ENCODE data around the gene MIEF1.
"Not testable (repeated sequence)": the region's sequence is repeated elsewhere in the genome, so short reads cannot be mapped to it uniquely, and the experiment has no call there.

Gene MIEF1

DNA sequence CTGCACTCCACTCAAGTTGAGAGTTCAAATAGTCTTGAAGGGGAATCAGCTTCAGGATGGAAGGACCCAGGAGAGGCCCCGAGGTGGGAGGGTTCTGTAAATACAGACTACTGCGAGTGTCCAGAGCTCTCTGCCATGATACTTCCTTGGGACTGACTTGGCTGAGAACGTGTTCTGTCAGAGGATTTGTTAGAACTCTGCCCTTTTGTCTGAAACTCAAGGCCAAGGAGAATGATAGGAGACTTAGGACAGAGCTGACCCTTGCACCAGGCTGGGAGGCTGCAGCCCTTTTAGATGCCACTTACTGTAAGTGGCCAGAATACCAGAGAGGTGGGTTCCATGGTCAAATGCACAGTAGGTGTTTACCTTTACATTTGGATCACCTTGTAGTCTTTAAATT lies 15.4 kb downstream of the MIEF1 start:
- no peak for DNase-seq

GRCh38 chr22:39518144-39518786 lies 16.2 kb downstream of the MIEF1 start:
- no peak for DNase-seq

DNA sequence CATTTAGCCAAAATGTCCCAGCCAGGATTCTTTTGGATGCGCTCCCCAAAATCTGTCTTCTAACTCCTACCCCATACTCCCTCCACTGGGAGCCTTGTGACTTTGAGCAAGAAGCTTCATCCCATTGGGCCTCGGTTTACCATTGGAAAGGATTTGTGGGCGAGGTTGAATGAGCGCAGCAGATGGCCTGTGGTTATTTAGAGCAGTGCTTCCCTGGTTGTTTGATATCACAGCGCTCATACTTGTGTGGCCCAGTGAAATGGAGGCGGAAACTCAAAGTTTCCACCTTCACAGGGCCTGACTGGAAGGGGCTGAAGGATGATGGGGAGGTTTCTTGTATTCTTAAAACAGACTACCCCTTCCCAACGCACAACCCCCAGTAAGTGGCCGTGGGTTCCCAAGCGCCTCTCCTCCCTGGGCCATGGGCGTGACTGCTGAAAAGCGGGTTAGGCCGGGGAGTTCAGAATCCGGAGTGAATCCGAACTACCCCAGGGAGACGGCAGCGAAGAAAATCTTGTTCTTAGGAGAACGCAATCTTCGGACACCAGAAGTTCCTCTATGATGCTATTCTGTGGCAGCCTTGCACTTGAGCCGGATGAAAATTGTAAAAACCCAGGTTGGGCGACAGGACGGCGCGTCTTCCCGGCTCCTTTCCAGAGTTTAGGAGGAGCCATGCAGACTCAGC lies 17.0 kb downstream of the MIEF1 start:
- no peak for DNase-seq

DNA sequence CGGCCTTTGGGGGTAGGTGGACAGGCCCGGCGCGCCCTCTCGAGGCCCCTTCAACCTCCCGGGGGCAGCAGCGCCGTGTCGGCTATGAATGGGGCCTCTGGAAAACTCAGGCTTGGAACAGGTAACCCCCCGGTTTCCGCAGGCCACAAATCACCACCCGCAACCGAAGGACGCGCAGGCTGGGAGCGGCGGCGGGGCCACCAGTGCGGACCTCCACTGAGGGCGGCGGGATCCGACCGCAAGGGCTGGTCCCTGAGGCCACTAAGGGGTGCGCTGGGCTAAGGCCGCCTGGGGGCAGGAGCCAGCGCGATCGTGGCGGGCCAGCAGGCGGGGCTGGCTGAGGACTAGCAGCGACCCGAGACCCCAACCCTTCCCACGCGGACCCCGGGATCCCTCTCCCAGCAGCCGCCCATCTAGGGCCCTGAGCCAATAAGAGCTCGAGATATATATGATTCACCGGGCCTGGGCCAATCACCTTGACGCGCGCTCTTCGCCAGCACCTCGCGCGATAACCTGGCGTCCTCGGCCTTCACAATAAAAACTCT lies 17.7 kb downstream of the MIEF1 start:
- DNase-seq: peak; percentile 94

- DNase-seq: no peak
These were observed 18.4 kb downstream of the MIEF1 start, which contains the start of gene ATF4 for GRCh38 chr22:39520226-39521105. Gene ATF4 (plus strand): TSS chr22:39520562. CDS start chr22:39521446, 884 bp downstream.

DNA sequence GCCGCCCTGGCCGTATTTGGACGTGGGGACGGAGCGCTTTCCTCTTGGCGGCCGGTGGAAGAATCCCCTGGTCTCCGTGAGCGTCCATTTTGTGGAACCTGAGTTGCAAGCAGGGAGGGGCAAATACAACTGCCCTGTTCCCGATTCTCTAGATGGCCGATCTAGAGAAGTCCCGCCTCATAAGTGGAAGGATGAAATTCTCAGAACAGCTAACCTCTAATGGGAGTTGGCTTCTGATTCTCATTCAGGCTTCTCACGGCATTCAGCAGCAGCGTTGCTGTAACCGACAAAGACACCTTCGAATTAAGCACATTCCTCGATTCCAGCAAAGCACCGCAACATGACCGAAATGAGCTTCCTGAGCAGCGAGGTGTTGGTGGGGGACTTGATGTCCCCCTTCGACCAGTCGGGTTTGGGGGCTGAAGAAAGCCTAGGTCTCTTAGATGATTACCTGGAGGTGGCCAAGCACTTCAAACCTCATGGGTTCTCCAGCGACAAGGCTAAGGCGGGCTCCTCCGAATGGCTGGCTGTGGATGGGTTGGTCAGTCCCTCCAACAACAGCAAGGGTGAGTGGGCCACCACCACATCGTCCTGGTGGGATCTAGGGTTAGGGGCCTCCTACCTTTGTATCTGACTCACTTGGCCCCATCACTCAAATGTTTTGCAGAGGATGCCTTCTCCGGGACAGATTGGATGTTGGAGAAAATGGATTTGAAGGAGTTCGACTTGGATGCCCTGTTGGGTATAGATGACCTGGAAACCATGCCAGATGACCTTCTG lies 19.2 kb downstream of the MIEF1 start:
- not testable (repeated sequence) for DNase-seq

DNA sequence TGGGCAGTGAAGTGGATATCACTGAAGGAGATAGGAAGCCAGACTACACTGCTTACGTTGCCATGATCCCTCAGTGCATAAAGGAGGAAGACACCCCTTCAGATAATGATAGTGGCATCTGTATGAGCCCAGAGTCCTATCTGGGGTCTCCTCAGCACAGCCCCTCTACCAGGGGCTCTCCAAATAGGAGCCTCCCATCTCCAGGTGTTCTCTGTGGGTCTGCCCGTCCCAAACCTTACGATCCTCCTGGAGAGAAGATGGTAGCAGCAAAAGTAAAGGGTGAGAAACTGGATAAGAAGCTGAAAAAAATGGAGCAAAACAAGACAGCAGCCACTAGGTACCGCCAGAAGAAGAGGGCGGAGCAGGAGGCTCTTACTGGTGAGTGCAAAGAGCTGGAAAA lies 20.0 kb downstream of the MIEF1 start:
- DNase-seq: not testable (repeated sequence)

DNA sequence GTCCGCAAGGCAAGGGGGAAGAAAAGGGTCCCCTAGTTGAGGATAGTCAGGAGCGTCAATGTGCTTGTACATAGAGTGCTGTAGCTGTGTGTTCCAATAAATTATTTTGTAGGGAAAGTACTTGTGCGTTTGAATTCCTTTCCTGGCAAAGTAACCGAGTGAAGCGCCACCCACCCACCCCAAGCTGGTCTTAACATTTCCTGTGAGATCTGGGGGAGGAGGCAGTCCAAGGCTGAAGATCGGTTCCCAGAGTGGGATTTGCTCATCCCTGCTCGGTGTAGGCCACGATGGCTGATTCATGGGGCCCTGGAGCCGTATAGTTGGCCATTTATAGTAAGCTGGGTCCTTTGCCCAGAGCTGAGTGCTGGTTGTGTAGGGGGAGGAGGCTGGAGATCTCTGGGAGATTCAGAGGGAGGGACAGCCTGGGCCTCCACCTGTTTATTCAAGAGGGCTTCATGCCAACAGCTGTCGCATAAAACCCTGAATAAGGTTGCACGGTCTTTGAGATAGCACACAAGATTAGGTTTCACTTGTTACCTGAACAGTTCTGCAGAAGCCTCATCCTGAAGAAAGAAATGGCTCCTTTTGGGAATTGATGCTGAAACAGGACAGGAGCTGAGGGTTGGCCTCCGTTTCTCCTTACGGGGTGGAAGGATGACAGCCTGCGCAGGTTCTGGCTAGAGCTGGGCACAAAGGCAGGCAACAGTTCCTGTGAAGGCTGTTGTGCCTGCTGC lies 20.6 kb downstream of the MIEF1 start:
- DNase-seq: no peak

- no peak for DNase-seq
These were observed 22.1 kb downstream of the MIEF1 start for GRCh38 chr22:39524089-39524752.

DNA sequence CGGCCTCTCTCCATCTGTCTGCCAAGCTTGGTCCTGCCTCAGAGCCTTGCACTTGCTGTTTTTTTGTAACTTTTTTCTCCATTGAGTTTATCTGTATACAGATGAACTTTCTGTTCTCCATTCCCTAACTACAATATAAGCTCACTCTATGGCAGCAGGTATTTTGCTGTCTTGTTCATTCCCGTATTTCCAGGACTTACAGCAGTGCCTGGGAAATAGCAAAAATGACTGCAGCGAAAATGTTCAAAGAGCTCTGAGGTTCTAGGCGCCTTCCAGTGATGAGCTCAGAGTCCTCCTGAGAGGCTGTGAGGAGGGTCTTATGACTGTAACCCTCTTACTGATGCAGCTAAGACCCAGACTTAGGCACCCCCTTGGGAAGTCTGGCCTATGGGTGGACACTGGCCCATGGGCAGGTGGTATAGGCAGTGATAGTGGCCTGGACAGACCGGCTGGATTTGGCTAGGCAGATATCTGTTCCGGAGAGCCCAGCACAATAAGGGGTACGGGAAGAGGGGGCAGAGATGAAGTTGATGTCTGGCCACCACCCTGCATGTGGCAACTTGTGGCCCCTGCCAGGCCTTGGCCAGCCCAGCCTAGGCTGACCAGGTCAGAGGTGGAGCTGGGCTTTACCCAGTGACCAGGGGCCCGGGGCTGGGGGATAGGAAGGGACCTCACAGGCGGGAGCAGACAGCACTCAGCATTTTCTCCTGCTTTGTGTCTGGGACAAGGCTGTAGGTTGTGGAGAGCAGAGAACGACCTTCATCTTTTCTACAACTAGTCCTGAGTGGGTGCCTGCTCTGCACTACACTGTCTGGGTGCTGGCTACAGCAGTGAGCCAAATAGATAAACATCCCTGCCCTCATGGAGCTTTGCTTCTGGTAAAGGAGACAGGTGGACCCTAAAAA lies 22.9 kb downstream of the MIEF1 start:
- DNase-seq: no peak

- no peak for DNase-seq
These were observed 23.5 kb downstream of the MIEF1 start for GRCh38 chr22:39525658-39525975.

DNA sequence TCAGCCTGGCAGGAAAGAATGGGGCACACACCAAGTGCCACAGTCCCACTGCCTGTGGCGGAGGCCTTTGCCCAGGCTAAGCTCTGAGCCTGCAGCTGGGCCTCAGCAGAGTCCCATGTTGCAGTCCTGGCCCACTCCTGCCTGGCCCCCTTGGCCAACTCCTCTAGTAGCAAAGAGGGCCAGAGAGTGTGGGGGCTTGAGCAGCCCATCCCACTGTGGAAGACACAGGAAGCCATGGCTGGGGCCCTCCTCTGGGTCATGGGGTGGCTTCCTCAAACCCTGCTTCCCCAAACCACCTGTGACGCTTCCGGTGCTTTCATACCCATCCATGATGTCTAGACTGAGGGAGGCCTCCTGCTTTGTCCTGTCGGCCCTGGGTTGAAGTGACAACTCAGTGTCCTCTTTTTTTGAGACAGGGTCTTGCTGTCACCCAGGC lies 24.7 kb downstream of the MIEF1 start:
- DNase-seq: no peak

GRCh38 chr22:39527481-39527961 lies 25.4 kb downstream of the MIEF1 start:
- DNase-seq: no peak

DNA sequence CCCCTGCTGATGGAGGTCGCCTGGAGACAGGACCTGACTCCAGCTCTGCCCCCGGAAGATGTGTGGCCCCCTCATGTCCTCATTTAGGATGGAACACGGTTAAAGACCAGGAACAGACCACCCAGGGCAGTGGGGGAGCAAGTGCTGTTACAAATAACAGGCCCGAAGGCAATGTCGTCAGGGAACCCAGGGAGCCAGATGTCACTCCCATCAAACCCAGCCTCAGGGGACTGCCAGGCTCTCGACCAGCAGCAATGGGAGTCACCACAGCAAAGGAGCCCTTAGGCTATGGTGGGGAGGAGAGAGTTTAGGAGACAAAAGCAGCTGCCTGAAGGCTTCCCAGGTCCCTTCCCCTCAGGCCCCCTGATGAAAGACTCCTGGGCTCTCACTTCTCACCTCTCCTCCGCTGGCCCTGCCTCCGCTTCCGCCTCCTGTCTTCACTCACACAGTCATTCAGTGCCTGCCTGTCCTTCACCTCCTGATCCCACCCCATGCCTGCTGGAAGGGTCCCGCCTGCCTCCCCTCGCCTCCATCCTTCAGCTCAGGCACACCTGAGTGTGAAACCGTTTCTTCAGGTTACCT lies 26.1 kb downstream of the MIEF1 start:
- no peak for DNase-seq

DNA sequence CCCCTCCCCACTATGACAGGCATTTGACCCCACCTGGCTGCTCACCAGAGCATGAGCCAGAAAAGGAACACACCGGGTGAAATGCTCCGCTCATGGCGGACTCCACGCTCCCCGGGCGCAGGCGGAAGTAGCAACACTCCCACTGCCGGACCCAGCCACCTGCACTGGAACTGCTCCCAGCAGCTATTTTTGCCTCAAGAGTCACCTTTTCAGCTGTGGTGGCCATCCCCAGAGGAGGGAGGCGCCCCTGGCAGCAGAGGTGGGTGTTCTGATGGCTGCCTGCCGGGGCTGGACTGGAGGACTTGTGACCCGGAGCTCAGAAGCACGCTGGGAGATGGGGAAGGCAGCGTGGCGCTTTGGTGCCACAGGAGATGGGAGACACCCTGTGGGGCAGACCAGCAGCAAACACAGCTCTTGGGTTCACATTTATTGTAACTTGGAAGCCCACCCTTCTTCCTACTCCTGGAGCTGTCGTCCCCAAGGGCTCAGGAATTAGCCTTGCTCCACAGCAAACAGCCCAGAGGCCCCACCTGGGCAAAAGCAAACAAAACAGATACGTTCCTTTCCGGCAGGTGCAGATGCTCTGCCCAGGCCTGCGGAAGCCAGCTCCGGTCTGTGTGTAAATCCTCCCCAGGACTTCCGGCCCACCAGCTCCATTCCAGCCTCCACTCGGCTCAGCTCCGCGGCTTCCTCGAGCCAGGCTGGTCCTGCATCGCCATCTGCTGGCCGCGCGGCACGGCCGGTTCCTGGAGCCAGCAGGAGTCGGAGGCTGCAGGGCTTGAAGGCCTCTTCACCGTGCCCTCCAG lies 26.8 kb downstream of the MIEF1 start:
- peak; percentile 89 for DNase-seq

- no peak for DNase-seq
These were observed 27.4 kb downstream of the MIEF1 start for GRCh38 chr22:39529487-39529851.

DNA sequence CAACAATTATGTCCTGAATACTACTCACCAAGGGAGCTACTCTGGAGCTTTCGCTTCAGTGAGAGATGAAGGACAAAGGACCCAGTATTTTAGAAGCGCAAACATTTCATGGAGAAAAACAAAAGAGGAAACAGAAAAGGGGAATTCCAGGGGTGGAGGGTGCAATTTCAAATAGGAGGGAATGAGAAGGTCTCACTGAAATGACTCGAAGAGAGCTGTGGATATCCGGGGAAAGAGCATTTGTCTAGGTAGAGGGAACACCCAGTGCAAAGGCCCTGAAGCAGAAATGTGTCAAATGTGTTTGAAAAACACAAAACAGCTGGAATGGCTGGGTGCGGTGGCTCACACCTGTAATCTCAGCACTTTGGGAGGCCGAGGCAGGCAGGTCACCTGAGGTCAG lies 28.0 kb downstream of the MIEF1 start:
- no peak for DNase-seq

- no peak for DNase-seq
These were observed 28.7 kb downstream of the MIEF1 start for GRCh38 chr22:39530692-39531331.
